ENCODE data around the gene FAM24B.

Gene FAM24B

GRCh38 chr10:122849900-122850605, 29.3 kb downstream of the FAM24B start (continued):
- TF ChIP-seq PATZ1 (CRISPR knock-in tag; IDR thresholded peaks at IDR 0.05; ENCODE audit: borderline replicate concordance) (no peak), ZFP30 (CRISPR knock-in tag; IDR thresholded peaks at IDR 0.05) (no peak), PPARA (CRISPR knock-in tag; IDR thresholded peaks at IDR 0.05; ENCODE audit: borderline replicate concordance) (no peak), CSRNP3 (CRISPR knock-in tag; IDR thresholded peaks at IDR 0.05) (no peak), ISL1 (CRISPR knock-in tag; IDR thresholded peaks at IDR 0.05) (no peak), TOX (CRISPR knock-in tag; IDR thresholded peaks at IDR 0.05; ENCODE audit: borderline replicate concordance) (no peak), ZNF70 (CRISPR knock-in tag; IDR thresholded peaks at IDR 0.05) (no peak), TCF4 (CRISPR knock-in tag; IDR thresholded peaks at IDR 0.05; ENCODE audit: borderline replicate concordance) (no peak), ZNF565 (CRISPR knock-in tag; conservative IDR thresholded peaks at IDR 0.05; ENCODE audit: low read depth) (no peak)

DNA sequence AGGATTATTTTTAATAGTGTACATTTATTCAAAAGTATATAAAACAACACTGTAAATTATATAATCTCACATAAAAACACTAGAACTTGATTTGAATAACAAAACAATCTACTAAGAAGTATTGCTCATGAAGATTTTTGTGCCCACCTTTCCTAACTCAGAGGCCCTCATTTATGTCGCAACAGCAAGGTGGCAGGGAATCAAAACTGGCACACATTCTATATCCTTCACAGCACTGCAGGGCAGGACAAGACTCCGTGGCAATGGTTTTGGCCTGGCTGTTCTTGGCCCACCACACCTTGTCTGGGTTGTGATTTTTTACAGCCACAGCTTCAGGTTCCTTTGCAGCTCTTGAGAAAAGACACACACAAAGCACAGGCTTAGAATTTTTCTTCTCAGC, 30.3 kb downstream of the FAM24B start:
- TF ChIP-seq ZNF8 (CRISPR knock-in tag; IDR thresholded peaks at IDR 0.05), result no peak
- TF ChIP-seq CSDC2 (CRISPR knock-in tag; IDR thresholded peaks at IDR 0.05), result no peak

GRCh38 chr10:122847782-122848604, 31.4 kb downstream of the FAM24B start:
- TF ChIP-seq ISL1 (CRISPR knock-in tag; IDR thresholded peaks at IDR 0.05) (no peak), ZNF8 (CRISPR knock-in tag; IDR thresholded peaks at IDR 0.05) (no peak), CSRNP3 (CRISPR knock-in tag; IDR thresholded peaks at IDR 0.05) (no peak), CSDC2 (CRISPR knock-in tag; IDR thresholded peaks at IDR 0.05) (no peak), RARB (CRISPR knock-in tag; IDR thresholded peaks at IDR 0.05) (no peak), ESRRG (CRISPR knock-in tag; IDR thresholded peaks at IDR 0.05) (no peak), ZNF565 (CRISPR knock-in tag; conservative IDR thresholded peaks at IDR 0.05; ENCODE audit: low read depth) (no peak), PPARA (CRISPR knock-in tag; IDR thresholded peaks at IDR 0.05; ENCODE audit: borderline replicate concordance) (no peak), ZC3H10 (CRISPR knock-in tag; IDR thresholded peaks at IDR 0.05) (no peak), CREB5 (CRISPR knock-in tag; IDR thresholded peaks at IDR 0.05; ENCODE audit: low read depth) (no peak), ZNF70 (CRISPR knock-in tag; IDR thresholded peaks at IDR 0.05) (no peak), ARNTL (CRISPR knock-in tag; IDR thresholded peaks at IDR 0.05; ENCODE audit: borderline replicate concordance, low read depth) (no peak), ZFP3 (CRISPR knock-in tag; IDR thresholded peaks at IDR 0.05) (no peak)
- TF ChIP-seq, protein P1, sequence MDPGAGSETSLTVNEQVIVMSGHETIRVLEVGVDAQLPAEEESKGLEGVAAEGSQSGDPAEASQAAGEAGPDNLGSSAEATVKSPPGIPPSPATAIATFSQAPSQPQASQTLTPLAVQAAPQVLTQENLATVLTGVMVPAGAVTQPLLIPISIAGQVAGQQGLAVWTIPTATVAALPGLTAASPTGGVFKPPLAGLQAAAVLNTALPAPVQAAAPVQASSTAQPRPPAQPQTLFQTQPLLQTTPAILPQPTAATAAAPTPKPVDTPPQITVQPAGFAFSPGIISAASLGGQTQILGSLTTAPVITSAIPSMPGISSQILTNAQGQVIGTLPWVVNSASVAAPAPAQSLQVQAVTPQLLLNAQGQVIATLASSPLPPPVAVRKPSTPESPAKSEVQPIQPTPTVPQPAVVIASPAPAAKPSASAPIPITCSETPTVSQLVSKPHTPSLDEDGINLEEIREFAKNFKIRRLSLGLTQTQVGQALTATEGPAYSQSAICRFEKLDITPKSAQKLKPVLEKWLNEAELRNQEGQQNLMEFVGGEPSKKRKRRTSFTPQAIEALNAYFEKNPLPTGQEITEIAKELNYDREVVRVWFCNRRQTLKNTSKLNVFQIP (CRISPR knock-in tag; IDR thresholded peaks at IDR 0.05; ENCODE audit: borderline replicate concordance, low read depth), result no peak
- ATAC-seq, result no peak

More for the DNA sequence above, 30.3 kb downstream of the FAM24B start:
- ATAC-seq, result no peak

Data from SK-N-SH treated with all-trans-retinoic acid at 6 μM for 48 hours (cell line).